HEK293 (cell line): ENCODE measurements around the gene BUD23.

ENCODE experiments used
- TRIM28 ChIP-seq: IDR thresholded peaks from 2 replicates; pipeline ENCODE4 v1.6.1; 2011; ENCODE audit warnings: low read length, control low read depth, borderline replicate concordance
- ZNF777 ChIP-seq: fragments of 450-650 bp; formaldehyde crosslinking; IDR thresholded peaks from 2 replicates; pipeline ENCODE4 v1.5.1; 2017; ENCODE audit warnings: missing biosample characterization, missing genetic modification characterization, borderline replicate concordance
- ZNF792 ChIP-seq: fragments of 450-650 bp; formaldehyde crosslinking; IDR thresholded peaks from 2 replicates; pipeline ENCODE4 v1.5.1; 2016; ENCODE audit warnings: missing biosample characterization, missing genetic modification characterization
- ZSCAN30 ChIP-seq: fragments of 450-650 bp; IDR thresholded peaks from 2 replicates; pipeline ENCODE4 v1.5.1; 2018; ENCODE audit warnings: missing biosample characterization, mild to moderate bottlenecking, missing genetic modification characterization, moderate library complexity
- TF ChIP-seq, protein P1 (sequence below): fragments of 450-650 bp; formaldehyde crosslinking; IDR thresholded peaks from 2 replicates; pipeline ENCODE4 v1.5.1; 2016; ENCODE audit warnings: missing biosample characterization, missing genetic modification characterization
- TF ChIP-seq, protein P2 (sequence below): fragments of 450-650 bp; formaldehyde crosslinking; IDR thresholded peaks from 2 replicates; pipeline ENCODE4 v1.5.1; 2016; ENCODE audit warnings: missing biosample characterization, missing genetic modification characterization

- TF ChIP-seq, protein P1, sequence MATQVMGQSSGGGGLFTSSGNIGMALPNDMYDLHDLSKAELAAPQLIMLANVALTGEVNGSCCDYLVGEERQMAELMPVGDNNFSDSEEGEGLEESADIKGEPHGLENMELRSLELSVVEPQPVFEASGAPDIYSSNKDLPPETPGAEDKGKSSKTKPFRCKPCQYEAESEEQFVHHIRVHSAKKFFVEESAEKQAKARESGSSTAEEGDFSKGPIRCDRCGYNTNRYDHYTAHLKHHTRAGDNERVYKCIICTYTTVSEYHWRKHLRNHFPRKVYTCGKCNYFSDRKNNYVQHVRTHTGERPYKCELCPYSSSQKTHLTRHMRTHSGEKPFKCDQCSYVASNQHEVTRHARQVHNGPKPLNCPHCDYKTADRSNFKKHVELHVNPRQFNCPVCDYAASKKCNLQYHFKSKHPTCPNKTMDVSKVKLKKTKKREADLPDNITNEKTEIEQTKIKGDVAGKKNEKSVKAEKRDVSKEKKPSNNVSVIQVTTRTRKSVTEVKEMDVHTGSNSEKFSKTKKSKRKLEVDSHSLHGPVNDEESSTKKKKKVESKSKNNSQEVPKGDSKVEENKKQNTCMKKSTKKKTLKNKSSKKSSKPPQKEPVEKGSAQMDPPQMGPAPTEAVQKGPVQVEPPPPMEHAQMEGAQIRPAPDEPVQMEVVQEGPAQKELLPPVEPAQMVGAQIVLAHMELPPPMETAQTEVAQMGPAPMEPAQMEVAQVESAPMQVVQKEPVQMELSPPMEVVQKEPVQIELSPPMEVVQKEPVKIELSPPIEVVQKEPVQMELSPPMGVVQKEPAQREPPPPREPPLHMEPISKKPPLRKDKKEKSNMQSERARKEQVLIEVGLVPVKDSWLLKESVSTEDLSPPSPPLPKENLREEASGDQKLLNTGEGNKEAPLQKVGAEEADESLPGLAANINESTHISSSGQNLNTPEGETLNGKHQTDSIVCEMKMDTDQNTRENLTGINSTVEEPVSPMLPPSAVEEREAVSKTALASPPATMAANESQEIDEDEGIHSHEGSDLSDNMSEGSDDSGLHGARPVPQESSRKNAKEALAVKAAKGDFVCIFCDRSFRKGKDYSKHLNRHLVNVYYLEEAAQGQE (tag by site-specific recombination), result no peak
- TF ChIP-seq ZSCAN30 (tag by site-specific recombination) (no peak), ZNF792 (tag by site-specific recombination) (no peak), ZNF777 (tag by site-specific recombination) (no peak), TRIM28 (no peak)
- TF ChIP-seq, protein P2, sequence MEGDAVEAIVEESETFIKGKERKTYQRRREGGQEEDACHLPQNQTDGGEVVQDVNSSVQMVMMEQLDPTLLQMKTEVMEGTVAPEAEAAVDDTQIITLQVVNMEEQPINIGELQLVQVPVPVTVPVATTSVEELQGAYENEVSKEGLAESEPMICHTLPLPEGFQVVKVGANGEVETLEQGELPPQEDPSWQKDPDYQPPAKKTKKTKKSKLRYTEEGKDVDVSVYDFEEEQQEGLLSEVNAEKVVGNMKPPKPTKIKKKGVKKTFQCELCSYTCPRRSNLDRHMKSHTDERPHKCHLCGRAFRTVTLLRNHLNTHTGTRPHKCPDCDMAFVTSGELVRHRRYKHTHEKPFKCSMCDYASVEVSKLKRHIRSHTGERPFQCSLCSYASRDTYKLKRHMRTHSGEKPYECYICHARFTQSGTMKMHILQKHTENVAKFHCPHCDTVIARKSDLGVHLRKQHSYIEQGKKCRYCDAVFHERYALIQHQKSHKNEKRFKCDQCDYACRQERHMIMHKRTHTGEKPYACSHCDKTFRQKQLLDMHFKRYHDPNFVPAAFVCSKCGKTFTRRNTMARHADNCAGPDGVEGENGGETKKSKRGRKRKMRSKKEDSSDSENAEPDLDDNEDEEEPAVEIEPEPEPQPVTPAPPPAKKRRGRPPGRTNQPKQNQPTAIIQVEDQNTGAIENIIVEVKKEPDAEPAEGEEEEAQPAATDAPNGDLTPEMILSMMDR, result no peak
These were observed 16.6 kb downstream of the BUD23 start for GRCh38 chr7:73700069-73700423.
